Erythroblast (primary cell): ENCODE data around the gene ZNF260.
A peak's percentile ranks its signal among the peaks of the same experiment; 100 is the strongest.
"Not testable (repeated sequence)": the region's sequence is repeated elsewhere in the genome, so short reads cannot be mapped to it uniquely, and the experiment has no call there.

ENCODE experiments used
- DNase-seq, 2 experiments: peaks; one replicate each; lab custom pipeline; 2025; lab: John Stamatoyannopoulos, UW
- GATA1 ChIP-seq: IDR thresholded peaks from 2 replicates; pipeline ENCODE4 v1.6.1; 2011; ENCODE audit warnings: low read depth, mild to moderate bottlenecking, control low read depth, low read length, moderate library complexity
- POLR2A ChIP-seq: IDR thresholded peaks from 2 replicates; pipeline ENCODE4 v1.6.1; 2011; ENCODE audit warnings: mild to moderate bottlenecking, low read length

The ZNF260 gene

GRCh38 chr19:36514012-36514612 is 14.0 kb downstream of the ZNF260 start:
- TF ChIP-seq GATA1 (no peak), POLR2A (no peak)

DNA sequence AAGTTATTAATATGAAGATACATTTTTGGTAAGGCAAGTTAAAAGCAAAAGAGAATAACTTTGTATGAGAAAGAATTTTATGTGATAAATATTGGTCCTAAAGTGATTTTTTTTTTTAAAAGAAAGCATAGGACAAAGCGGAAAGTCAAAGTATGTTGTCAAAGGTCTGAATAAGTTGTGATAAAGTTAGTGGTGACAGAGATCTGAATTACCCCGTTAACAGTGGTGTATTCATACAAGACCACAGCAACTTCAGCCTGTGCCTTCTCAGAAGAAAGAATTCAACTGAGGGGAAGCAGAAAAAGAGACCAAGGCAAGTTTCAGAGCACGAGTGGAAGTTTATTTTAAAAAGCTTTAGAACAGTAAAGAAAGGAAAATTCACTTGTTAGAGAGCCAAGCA is 19.7 kb downstream of the ZNF260 start:
- no peak for DNase-seq
- TF ChIP-seq POLR2A (no peak), GATA1 (no peak)

More at GRCh38 chr19:36514012-36514612, 14.0 kb downstream of the ZNF260 start:
- DNase-seq, result no peak

DNA sequence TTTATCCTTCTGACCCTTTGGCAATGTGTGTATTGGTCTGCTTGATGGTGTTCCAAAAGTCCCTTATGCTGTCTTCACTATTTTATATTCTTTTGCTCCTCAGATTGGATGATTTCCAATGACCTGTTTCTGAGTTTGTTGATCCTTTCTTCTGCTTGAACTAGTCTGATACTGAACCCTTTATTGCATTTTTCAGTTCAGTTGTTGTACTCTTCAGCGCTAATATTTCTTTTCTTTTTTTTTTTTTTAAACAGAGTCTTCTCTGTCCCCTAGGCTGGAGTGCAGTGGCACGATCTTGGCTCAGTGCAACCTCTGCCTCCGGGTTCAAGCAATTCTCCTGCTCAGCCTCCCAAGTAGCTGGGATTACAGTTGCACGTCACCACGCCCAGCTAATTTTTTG is 26.1 kb downstream of the ZNF260 start:
- TF ChIP-seq GATA1 (no peak), POLR2A (no peak)
- no peak for DNase-seq

- TF ChIP-seq GATA1, result no peak
- no peak for DNase-seq
Observed at GRCh38 chr19:36497001-36497400, 31.1 kb downstream of the ZNF260 start.

DNA sequence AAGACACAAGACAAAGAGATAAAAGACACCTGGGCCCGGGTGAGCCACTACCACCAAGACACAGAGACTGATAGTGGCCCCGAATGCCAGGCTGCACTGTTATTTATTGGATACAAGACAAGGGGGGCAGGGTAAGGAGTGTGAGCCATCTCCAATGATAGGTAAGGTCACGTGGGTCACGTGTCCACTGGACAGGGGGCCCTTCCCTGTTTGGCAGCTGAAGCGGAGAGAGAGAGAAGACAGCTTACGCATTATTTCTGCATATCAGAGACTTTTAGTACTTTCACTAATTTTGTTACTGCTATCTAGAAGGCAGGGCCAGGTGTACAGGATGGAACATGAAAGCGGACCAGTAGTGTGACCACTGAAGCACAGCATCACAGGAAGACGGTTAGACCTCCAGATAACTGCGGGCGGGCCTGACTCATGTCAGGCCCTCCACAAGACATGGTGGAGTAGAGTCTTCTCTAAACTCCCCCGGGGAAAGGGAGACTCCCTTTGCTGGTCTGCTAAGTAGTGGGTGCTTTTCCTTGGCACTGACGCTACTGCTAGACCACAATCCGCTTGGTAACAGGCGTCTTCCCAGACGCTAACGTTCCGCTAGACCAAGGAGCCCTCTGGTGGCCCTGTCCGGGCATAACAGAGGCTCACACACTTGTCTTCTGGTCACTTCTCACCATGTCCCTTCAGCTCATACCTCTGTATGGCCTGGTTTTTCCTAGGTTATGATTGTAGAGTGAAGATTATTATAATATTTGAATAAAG is 35.2 kb downstream of the ZNF260 start:
- peak; percentile 54 to 57 for DNase-seq

DNA sequence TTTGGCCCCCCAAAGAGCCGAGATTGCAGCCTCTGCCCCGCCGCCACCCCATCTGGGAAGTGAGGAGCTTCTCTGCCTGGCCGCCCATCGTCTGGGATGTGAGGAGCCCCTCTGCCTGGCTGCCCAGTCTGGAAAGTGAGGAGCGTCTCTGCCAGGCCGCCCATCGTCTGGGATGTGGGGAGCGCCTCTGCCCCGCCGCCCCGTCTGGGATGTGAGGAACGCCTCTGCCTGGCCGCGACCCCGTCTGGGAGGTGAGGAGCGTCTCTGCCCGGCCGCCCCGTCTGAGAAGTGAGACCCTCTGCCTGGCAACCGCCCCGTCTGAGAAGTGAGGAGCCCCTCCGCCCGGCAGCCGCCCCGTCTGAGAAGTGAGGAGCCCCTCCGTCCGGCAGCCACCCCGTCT is 37.2 kb downstream of the ZNF260 start:
- DNase-seq, result not testable (repeated sequence)

DNA sequence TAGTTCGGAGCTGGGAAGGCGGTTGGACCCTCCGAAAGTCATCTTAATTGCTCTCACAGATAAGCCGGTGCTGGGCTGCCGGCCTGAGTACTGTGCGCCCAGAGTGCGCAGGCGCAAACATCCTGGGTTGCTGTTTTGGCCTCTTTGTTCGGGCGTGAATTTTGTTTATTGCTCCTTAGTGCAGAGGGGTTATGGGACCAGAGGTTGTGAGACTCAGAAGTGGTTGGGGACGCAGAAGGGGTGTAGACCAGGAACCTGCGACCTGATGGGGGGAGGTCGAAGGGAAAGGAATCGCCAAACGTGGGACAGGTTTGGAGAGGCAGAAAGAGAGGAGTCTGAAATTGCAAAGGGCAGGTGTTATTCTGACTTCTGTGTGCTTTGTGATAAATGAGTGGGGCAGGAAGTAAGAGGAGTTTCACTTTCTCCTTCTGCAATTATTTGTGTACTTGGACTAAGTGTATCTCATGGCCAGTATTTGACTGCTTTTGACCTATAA is 38.1 kb downstream of the ZNF260 start:
- DNase-seq, result peak; percentile 96 to 98
- TF ChIP-seq POLR2A (no peak), GATA1 (no peak)

DNA sequence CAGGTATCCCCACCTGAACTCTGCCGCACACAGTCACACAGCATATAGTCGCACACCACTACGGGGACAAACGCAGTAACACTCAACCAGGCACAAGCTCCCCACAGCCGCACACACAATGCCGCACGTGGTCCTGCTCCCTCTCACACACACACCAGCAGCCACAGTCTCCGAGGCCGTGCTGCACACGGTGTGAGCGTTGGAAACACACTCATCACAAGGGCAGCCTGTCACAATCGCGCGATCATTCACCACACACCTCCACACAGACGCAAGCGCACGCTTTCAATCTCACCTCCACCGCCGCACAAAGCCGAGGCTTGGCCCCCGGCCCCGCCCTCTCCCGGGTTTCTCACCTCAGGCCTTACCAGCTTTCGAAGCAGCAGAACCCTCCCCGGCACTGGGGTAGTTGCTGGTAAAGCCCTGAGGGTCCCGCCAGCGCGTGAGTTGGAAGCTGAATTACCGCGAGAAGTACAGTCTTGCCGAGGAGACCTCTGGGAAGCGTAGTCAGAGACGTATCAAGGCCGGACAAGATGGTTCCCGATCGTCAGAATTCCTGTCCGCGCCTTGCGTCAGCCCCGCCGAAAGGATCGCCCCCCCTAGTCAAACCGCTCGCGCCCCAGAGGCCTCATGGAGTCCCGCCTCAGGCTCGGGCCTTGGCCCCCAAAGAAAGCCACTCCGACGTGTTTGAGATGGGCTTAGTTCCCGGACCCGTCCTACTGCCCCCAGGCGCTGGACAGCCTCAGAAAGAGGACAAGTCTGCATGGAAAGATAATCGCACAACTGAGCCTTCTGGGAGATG is 38.8 kb downstream of the ZNF260 start, which contains the start of gene ZNF566:
Gene ZNF566 (minus strand): TSS at position 444 of the 802 bp plus-strand sequence. CDS start 13,004 bp downstream, outside the sequence.
- TF ChIP-seq POLR2A (peak; percentile 89), GATA1 (peak; percentile 16)

GRCh38 chr19:36488846-36489117 is 39.3 kb downstream of the ZNF260 start:
- peak; percentile 76 to 78 for DNase-seq
- no peak for TF ChIP-seq POLR2A
- TF ChIP-seq GATA1, result no peak

More for the DNA sequence above, 38.8 kb downstream of the ZNF260 start, which contains the start of gene ZNF566:
- DNase-seq, result peak; percentile 96 to 97

- TF ChIP-seq POLR2A (no peak), GATA1 (no peak)
- DNase-seq, result no peak
Observed at GRCh38 chr19:36488118-36488845, 39.8 kb downstream of the ZNF260 start.

- DNase-seq, result no peak
- TF ChIP-seq GATA1 (no peak), POLR2A (no peak)
Observed at GRCh38 chr19:36483653-36484052, 44.4 kb downstream of the ZNF260 start.

DNA sequence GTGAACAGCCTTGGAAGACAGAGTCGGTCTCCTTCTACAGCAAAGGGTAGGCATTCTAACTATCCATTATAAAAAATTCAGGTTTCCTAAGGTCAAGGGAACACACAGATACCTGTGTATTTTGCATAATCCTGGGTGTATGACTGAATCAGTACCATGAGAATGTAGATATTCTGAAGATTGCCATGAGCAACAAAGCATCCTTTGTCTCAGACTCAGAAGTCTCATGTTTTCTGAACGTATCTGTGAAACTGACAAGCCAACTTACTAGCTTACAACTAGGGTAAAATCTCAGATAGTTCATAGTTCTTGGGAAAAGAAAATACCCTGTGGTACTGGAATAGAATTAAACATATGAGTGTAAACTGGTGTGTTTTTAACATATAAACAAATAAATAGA is 45.2 kb downstream of the ZNF260 start:
- TF ChIP-seq POLR2A (no peak), GATA1 (no peak)

More for the DNA sequence above, 45.2 kb downstream of the ZNF260 start:
- DNase-seq, result no peak
